OCI-LY3 (cell line): ENCODE measurements around the gene PITPNC1.

Experiments used
- H2AFZ ChIP-seq: fragments of 200-600, 300-600 bp; shearing (Covaris generic); 2 replicates; pipeline ENCODE4 v1.6.0; 2014; ENCODE audit warnings: antibody characterized with exemption, low read depth, low read length
- H3K27ac ChIP-seq: fragments of 200-600, 300-600 bp; sonication (generic); 2 replicates; pipeline ENCODE4 v1.5.1; 2014; ENCODE audit warnings: mild to moderate bottlenecking, low read length, moderate library complexity, mixed read lengths
- H3K27me3 ChIP-seq: fragments of 200-600, 300-600 bp; sonication (generic); 2 replicates; pipeline ENCODE4 v1.6.1; 2014; ENCODE audit warnings: low read depth, low read length, mixed read lengths
- H3K36me3 ChIP-seq: fragments of 200-600, 300-600 bp; sonication (generic); replicated peaks from 2 replicates; pipeline ENCODE3; 2014; ENCODE audit warnings: low read depth, low read length, mixed read lengths
- H3K4me1 ChIP-seq: fragments of 300-600, 200-600 bp; sonication (generic); 2 replicates; pipeline ENCODE4 v1.6.1; 2014; ENCODE audit warnings: low read length, mixed read lengths
- H3K4me2 ChIP-seq: fragments of 200-600, 300-600 bp; sonication (generic); 2 replicates; pipeline ENCODE4 v1.6.1; 2014; ENCODE audit warnings: low read length, mixed read lengths
- H3K4me3 ChIP-seq: fragments of 300-600, 200-600 bp; sonication (generic); 2 replicates; pipeline ENCODE4 v1.5.1; 2014; ENCODE audit warnings: antibody characterized with exemption, mild to moderate bottlenecking, low read length, moderate library complexity
- H3K79me2 ChIP-seq: fragments of 300-600, 200-600 bp; shearing (Covaris generic); 2 replicates; pipeline ENCODE4 v1.6.1; 2014; ENCODE audit warnings: mild to moderate bottlenecking, low read length, mixed read lengths
- H3K9ac ChIP-seq: fragments of 300-600, 200-600 bp; shearing (Covaris generic); 2 replicates; pipeline ENCODE4 v1.6.0; 2014; ENCODE audit warnings: mild to moderate bottlenecking, low read length, moderate library complexity
- H3K9me3 ChIP-seq: fragments of 200-600, 300-600 bp; shearing (Covaris generic); 2 replicates; pipeline ENCODE4 v1.6.1; 2014; ENCODE audit warnings: low read length, mixed read lengths; ENCODE audit not compliant: insufficient read depth
- H4K20me1 ChIP-seq: fragments of 200-600, 300-600 bp; sonication (generic); 2 replicates; pipeline ENCODE4 v1.6.1; 2016; ENCODE audit warnings: low read length, mixed read lengths; ENCODE audit not compliant: insufficient read depth
- EZH2phosphoT487 ChIP-seq: fragments of 200-600 bp; shearing (Covaris generic); IDR thresholded peaks from 2 replicates; pipeline ENCODE4 v1.6.1; 2018; ENCODE audit warnings: antibody characterized with exemption, mixed run types, low read depth
- TF ChIP-seq, protein P1 (sequence below): fragments of 200-600, 300-600 bp; sonication (generic); IDR thresholded peaks from 2 replicates; pipeline ENCODE4 v1.5.1; 2014; ENCODE audit warnings: antibody characterized with exemption, low read length, low read depth

Gene PITPNC1

DNA sequence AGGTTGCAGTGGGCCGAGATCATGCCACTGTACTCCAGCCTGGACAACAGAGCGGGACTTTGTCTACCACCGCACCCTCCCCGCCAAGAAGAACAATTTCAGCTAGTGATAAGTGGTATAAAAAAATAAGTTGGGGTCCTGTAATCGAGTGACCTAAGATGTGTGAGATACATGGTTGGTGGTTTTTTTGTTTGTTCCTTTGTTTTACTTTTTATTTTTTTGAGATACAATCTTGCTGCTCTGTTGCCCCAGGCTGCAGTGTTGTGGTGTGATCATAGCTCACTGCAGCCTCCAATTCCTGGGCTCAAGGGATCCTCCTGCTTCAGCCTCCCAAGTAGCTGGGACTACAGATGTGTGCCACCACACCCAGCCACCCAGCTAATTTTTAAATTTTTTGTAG, 58.7 kb downstream of the PITPNC1 start:
- Histone ChIP-seq H3K4me1 (peaks cover 8% of the 10 kb centered on the region), H3K9ac (no peak overlapping the region), H2AFZ (no peak overlapping the region), H3K4me3 (no peak overlapping the region), H4K20me1 (no peaks in the 10 kb centered on the region), H3K9me3 (no peaks in the 10 kb centered on the region), H3K36me3 (no peaks in the 10 kb centered on the region), H3K79me2 (peaks cover 17% of the 10 kb centered on the region; the same call in 1 of the 2 replicates), H3K4me2 (no peak overlapping the region), H3K27me3 (no peaks in the 10 kb centered on the region), H3K27ac (no peak overlapping the region)
- TF ChIP-seq, protein P1, sequence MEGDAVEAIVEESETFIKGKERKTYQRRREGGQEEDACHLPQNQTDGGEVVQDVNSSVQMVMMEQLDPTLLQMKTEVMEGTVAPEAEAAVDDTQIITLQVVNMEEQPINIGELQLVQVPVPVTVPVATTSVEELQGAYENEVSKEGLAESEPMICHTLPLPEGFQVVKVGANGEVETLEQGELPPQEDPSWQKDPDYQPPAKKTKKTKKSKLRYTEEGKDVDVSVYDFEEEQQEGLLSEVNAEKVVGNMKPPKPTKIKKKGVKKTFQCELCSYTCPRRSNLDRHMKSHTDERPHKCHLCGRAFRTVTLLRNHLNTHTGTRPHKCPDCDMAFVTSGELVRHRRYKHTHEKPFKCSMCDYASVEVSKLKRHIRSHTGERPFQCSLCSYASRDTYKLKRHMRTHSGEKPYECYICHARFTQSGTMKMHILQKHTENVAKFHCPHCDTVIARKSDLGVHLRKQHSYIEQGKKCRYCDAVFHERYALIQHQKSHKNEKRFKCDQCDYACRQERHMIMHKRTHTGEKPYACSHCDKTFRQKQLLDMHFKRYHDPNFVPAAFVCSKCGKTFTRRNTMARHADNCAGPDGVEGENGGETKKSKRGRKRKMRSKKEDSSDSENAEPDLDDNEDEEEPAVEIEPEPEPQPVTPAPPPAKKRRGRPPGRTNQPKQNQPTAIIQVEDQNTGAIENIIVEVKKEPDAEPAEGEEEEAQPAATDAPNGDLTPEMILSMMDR = no peak
- TF ChIP-seq EZH2phosphoT487 = no peak

DNA sequence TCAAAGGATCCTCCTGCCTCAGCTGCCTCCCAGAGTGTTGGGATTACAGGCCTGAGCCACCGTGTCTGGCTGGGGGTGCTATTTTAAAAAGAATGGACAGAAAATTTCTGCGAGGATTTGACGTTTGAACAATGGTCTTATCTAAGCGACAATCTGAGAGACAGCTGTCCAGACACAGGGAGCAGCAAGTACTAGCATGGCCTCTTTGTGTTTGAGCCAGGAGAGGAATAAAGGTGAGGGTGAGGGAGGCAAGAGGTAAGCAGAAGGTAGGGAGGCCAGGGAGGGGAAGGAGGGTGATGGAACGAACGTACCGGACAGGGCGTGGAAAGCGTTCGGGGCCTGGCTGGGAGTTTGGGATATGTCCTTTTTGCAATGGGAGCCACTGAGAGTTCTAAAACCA, 59.2 kb downstream of the PITPNC1 start:
- Histone ChIP-seq H3K36me3 (no peaks in the 10 kb centered on the region), H3K4me1 (peaks cover 6% of the 10 kb centered on the region), H4K20me1 (no peaks in the 10 kb centered on the region), H3K9ac (no peak overlapping the region), H3K27me3 (no peaks in the 10 kb centered on the region), H2AFZ (no peak overlapping the region), H3K4me3 (no peak overlapping the region), H3K27ac (no peak overlapping the region), H3K79me2 (peaks cover 17% of the 10 kb centered on the region; the same call in 1 of the 2 replicates), H3K9me3 (no peaks in the 10 kb centered on the region), H3K4me2 (no peak overlapping the region)
- no peak for TF ChIP-seq EZH2phosphoT487
- TF ChIP-seq, protein P1 = no peak

DNA sequence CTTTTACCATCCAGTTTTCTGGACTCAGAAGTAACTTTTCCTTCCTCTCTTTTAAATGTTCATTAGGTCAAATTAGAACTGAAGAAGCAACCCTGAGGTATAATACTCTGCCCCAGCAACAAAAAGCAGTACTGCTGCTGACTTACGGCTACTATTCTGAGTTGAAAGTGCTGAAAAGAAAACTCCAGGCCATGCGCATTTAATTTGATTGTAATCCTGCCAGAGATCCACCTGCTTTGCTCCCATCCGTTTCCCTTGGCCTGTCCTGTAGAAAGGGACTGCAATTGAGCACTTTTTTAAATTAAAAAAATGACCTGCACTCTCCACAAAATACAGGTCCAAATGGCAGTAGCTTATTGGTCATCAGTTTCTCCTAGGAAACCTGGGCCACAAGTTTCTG, 61.6 kb downstream of the PITPNC1 start:
- Histone ChIP-seq H3K79me2 (peaks cover 14% of the 10 kb centered on the region; the same call in 1 of the 2 replicates), H3K4me2 (no peak overlapping the region), H3K9me3 (no peaks in the 10 kb centered on the region), H3K27me3 (no peaks in the 10 kb centered on the region), H4K20me1 (no peaks in the 10 kb centered on the region), H2AFZ (no peak overlapping the region), H3K4me3 (no peak overlapping the region), H3K9ac (no peak overlapping the region), H3K4me1 (no peaks in the 10 kb centered on the region), H3K27ac (no peak overlapping the region), H3K36me3 (no peaks in the 10 kb centered on the region)
- TF ChIP-seq, protein P1 = no peak
- TF ChIP-seq EZH2phosphoT487 = no peak

DNA sequence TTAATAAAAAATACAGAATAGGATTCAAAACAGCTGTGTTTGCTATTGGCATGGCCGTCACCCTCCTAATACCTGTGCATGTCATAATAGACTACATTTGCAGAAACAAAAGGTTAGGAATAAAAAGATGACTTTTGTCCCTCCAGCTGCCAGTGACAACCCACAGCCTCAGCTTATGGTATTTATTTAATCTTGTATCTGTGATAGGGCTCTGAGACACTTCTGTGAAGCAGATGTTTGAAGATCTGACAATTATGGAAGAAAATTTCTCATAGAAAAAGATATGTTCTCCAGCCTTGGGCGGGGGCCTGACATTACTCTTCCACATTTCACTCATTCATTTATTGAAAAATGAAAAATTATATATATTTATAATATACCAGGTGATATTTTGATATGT, 62.2 kb downstream of the PITPNC1 start:
- no peak overlapping the region for H3K9ac ChIP-seq
- no peaks in the 10 kb centered on the region for H3K36me3 ChIP-seq
- H3K4me2 ChIP-seq = no peak overlapping the region
- no peak overlapping the region for H3K27ac ChIP-seq
- 0 out of 2 replicates have a peak, but pooled peaks cover 3% of the 10 kb centered on the region for H4K20me1 ChIP-seq
- no peaks in the 10 kb centered on the region for H3K9me3 ChIP-seq
- H3K27me3 ChIP-seq = no peaks in the 10 kb centered on the region
- H2AFZ ChIP-seq = no peak overlapping the region
- no peaks in the 10 kb centered on the region for H3K4me1 ChIP-seq
- peaks cover 9% of the 10 kb centered on the region; the same call in 1 of the 2 replicates for H3K79me2 ChIP-seq
- H3K4me3 ChIP-seq = no peak overlapping the region
- TF ChIP-seq, protein P1 = no peak
- TF ChIP-seq EZH2phosphoT487 = no peak
